Measurements from ENCODE around the gene HFE. TPM values are rescaled to one million over a fixed set of nuclear protein-coding genes. Genes with fewer than 3 reads are reported as not detected.
"Not testable (repeated sequence)": the region's sequence is repeated elsewhere in the genome, so short reads cannot be mapped to it uniquely, and the experiment has no call there.

HFE gene
- polyA plus RNA-seq, 3 donors: 5.4 to 9.4 (median 6.3) TPM

GRCh38 chr6:26056583-26057350, 30.5 kb upstream of the HFE start:
- peak; percentile 56 for DNase-seq

DNA sequence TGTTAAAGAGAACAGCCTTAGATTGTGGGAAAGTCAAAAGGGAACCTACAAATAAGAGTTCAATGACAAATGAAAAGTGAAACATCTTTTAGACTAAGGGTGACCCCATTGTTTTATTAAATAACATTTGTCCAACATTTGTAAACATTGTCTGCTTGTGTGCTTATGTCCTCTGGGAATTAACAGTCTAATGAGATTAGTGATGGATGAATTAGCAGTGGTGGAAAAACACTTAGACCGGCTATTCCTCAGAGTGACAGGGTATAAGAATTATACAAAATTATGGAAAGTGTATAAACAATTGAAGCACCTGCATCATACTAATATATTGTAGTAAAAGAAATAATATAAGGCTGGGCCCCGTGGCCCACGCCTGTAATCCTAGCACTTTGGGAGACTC, 29.3 kb upstream of the HFE start:
- no peak for DNase-seq

DNA sequence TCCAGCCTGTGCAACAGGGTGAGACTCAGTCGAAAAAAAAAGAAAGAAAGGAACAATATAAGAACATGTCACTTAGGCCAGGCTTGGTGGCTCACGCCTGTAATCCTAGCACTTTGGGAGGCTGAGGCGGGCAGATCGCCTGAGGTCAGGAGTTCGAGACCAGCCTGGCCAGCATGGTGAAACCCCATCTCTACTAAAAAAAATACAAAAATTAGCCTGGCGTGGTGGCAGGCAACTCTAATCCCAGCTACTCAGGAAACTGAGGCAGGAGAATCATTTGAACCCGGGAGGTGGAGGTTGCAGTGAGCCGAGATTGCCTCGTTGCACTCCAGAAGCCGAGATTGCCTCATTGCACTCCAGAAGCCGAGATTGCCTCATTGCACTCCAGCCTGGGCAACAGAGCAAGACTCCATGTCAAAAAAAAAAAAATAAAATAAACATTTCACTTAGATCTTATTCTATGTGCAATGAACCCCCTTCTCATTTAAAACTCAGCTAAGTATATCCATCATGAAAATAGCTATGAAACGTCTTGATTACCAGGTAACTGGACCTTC, 28.7 kb upstream of the HFE start:
- not testable (repeated sequence) for DNase-seq

DNA sequence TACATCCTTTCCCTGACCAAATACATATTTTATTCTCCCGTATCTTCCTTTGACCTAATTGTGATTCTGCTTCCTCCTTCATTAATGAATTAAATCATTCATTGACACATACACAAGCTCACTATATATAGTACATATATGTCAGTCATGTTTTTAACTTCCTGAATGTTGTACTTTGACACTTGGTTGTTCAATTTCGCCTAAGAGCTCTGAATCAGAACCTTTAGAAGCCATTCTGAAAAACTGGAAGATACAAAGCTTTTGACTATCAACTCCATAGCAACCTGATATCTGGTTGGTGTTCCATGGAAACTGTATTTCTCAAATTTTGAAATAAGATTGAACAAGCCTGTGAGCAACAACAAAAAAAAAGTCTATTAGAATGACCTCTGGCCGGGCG, 27.3 kb upstream of the HFE start:
- DNase-seq: no peak

GRCh38 chr6:26064619-26065257, 22.5 kb upstream of the HFE start:
- DNase-seq: no peak

DNA sequence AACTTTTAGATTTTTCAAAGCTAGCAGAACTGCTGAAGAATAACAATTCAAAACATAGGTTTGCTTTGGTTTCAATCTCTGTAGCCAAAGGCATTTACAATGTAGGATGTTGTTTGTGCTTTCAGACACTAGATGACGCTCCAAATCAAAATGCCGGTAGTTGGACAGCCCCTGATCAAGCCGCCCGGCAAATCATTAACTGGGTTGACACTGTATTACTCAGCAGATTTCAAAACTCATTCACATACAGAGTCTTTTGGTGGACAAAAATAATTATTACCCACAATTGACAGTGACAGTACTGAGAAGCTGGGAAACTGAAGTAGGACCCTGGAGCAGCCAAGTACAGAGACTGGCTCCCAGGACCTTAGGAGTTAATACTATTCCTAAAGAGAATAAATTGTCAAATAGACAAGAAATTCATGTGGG, 21.3 kb upstream of the HFE start:
- DNase-seq: peak; percentile 87

DNA sequence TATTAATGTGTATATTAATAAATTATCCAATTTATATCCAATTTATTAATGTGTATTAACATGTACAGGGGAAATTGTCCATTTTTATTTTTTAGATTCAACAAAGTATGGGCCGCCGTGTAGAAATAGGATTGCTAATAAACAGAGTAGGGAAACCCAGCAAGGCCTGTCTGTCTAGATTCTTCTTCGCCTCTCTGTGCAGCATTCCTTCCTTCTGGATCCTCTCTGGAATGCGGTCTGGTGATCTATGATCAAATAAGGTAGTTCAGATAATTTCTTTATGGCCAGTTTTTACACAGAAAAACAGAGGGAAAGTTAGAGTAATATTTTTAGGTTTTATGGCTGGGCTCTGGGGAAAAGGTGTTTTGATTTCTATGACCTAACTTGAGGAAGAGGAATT, 19.9 kb upstream of the HFE start:
- no peak for DNase-seq

GRCh38 chr6:26068036-26068435, 19.2 kb upstream of the HFE start:
- no peak for DNase-seq

GRCh38 chr6:26071135-26071534, 16.1 kb upstream of the HFE start:
- DNase-seq: no peak

DNA sequence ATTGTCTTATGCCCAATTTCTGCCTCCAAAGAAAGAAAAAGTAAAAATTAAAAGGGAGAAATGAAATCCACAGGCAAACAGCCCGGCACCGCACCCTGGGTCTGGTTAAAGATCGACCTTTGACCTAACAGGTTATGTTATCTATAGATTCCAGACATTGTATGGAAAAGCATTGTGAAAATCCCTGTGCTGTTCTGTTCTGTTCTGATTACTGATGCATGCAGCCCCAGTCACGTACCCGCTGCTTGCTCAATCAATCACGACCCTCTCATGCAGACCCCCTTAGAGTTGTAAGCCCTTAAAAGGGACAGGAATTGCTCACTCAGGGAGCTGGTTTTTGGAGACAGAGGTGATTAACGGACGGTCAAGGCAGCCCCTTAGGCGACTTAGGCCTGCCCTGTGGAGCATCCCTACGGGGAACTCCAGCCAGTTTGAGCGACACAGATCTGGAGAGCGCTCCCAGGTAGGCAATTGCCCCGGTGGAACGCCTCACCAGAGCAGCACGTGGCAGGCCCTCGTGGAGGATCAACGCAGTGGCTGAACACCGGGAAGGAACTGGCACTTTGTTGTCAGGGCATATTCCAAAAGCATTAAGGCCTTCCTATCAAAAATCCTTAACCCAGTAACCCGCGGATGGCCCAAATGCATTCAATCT, 12.0 kb upstream of the HFE start:
- no peak for DNase-seq

GRCh38 chr6:26078066-26078465, 9.2 kb upstream of the HFE start:
- DNase-seq: not testable (repeated sequence)

DNA sequence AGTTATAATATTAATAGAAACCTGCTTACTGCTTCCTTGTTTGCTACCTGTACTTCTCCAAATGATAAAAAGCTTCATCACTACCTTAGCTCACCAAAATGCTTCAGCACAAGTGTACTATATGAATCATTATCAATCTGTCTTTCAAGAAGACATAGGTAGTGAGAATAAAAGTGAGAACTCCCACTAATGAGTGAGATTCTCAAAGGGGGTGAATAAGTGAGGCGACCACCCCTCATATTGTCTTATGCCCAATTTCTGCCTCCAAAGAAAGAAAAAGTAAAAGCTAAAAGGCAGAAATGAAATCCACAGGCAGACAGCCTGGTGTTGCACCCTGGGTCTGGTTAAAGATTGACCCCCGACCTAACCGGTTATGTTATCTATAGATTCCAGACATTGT, 6.1 kb upstream of the HFE start:
- DNase-seq: not testable (repeated sequence)

DNA sequence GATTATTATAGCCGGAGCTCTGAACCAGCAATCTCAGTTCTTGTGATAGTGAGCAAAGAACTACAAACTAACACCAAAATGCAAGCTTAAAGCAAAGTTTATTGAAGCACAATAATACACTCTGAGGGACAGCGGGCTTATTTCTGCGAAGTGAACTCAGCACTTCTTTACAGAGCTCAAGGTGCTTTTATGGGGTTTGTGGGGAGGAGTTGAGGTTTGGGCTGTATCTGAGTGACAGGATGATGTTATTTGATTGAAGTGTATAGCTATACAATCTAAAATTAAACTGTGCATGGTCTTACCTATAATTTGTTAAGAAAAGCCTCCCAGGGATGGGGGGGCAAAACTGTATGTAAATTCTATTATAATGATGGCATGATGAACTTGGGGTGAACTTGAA, 1.0 kb upstream of the HFE start:
- no peak for DNase-seq

GRCh38 chr6:26088344-26088743, 1.1 kb downstream of the HFE start:
- no peak for DNase-seq

- no peak for DNase-seq
These were observed 2.0 kb downstream of the HFE start for GRCh38 chr6:26089272-26089671.

GRCh38 chr6:26092443-26092842, 5.2 kb downstream of the HFE start:
- no peak for DNase-seq

DNA sequence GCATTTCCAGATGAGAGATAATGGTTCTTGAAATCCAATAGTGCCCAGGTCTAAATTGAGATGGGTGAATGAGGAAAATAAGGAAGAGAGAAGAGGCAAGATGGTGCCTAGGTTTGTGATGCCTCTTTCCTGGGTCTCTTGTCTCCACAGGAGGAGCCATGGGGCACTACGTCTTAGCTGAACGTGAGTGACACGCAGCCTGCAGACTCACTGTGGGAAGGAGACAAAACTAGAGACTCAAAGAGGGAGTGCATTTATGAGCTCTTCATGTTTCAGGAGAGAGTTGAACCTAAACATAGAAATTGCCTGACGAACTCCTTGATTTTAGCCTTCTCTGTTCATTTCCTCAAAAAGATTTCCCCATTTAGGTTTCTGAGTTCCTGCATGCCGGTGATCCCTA, 6.8 kb downstream of the HFE start:
- DNase-seq: no peak

DNA sequence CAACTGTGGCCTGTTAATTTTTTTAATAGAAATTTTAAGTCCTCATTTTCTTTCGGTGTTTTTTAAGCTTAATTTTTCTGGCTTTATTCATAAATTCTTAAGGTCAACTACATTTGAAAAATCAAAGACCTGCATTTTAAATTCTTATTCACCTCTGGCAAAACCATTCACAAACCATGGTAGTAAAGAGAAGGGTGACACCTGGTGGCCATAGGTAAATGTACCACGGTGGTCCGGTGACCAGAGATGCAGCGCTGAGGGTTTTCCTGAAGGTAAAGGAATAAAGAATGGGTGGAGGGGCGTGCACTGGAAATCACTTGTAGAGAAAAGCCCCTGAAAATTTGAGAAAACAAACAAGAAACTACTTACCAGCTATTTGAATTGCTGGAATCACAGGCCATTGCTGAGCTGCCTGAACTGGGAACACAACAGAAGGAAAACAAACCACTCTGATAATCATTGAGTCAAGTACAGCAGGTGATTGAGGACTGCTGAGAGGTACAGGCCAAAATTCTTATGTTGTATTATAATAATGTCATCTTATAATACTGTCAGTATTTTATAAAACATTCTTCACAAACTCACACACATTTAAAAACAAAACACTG, 10.1 kb downstream of the HFE start:
- DNase-seq: peak; percentile 58

GRCh38 chr6:26103141-26103769, 16.0 kb downstream of the HFE start:
- DNase-seq: no peak

GRCh38 chr6:26103770-26104456, 16.7 kb downstream of the HFE start:
- peak; percentile 94 for DNase-seq

GRCh38 chr6:26104457-26105108, 17.4 kb downstream of the HFE start:
- DNase-seq: no peak

Measured in renal pelvis (tissue), 4 donors.